Skeletal muscle tissue (tissue), 4 donors: ENCODE data around the gene LRP1B. TPM values are rescaled to one million over a fixed set of nuclear protein-coding genes. Genes with fewer than 3 reads are reported as not detected.

Experiments used
- H3K27ac ChIP-seq: one replicate; pipeline ENCODE4 v1.7.0; 2013; ENCODE audit warnings: mild to moderate bottlenecking, low read depth, low read length, inconsistent platforms
- H3K27me3 ChIP-seq, 3 donors: one replicate each; pipeline ENCODE4 v1.7.0; 2013; ENCODE audit warnings: low read length in 3 of 3; ENCODE audit not compliant: control insufficient read depth in 3 of 3, insufficient read depth in 3 of 3
- H3K36me3 ChIP-seq, 3 donors: one replicate each; pipeline ENCODE4 v1.7.0; 2013; ENCODE audit warnings: low read length in 3 of 3; ENCODE audit not compliant: control insufficient read depth in 3 of 3, insufficient read depth in 3 of 3
- H3K4me1 ChIP-seq, 3 donors: one replicate each; pipeline ENCODE4 v1.7.0; 2013; ENCODE audit warnings: low read length in 3 of 3, mild to moderate bottlenecking in 3 of 3; ENCODE audit not compliant: control insufficient read depth in 3 of 3, insufficient read depth in 3 of 3
- H3K4me3 ChIP-seq, 3 donors: one replicate each; pipeline ENCODE4 v1.7.0; 2013; ENCODE audit warnings: low read length in 3 of 3
- H3K9ac ChIP-seq, 3 donors: one replicate each; pipeline ENCODE4 v1.7.0; 2013; ENCODE audit warnings: low read length in 3 of 3, mild to moderate bottlenecking in 3 of 3, moderate library complexity in 2 of 3, low read depth in 1 of 3
- H3K9me3 ChIP-seq, 3 donors: one replicate each; pipeline ENCODE4 v1.7.0; 2013; ENCODE audit warnings: low read length in 3 of 3; ENCODE audit not compliant: control insufficient read depth in 3 of 3
- total RNA-seq: library from RNA; depleted of rRNA; stranded (reverse); fragments of >200 nt; gene quantifications from one replicate; pipeline ENCODE4 v1.2.3, GENCODE V29; 2014
- donor health status: Osteomylitis.

The LRP1B gene
- total RNA-seq, 1 donor from 2014 or later = 2.6 TPM

GRCh38 chr2:141994066-141994465, 136.8 kb downstream of the LRP1B start:
- no peaks in the 10 kb centered on the region for H3K9me3 ChIP-seq
- no peak overlapping the region for H3K4me3 ChIP-seq
- no peaks in the 10 kb centered on the region for H3K4me1 ChIP-seq
- no peak overlapping the region for H3K27ac ChIP-seq
- no peaks in the 10 kb centered on the region for H3K27me3 ChIP-seq
- no peaks in the 10 kb centered on the region for H3K36me3 ChIP-seq
- H3K9ac ChIP-seq = no peak overlapping the region

GRCh38 chr2:141992695-141993094, 138.1 kb downstream of the LRP1B start:
- Histone ChIP-seq H3K9me3 (no peaks in the 10 kb centered on the region), H3K4me3 (no peak overlapping the region), H3K27ac (no peak overlapping the region), H3K27me3 (no peaks in the 10 kb centered on the region), H3K4me1 (no peaks in the 10 kb centered on the region), H3K9ac (no peak overlapping the region), H3K36me3 (no peaks in the 10 kb centered on the region)

- no peaks in the 10 kb centered on the region for H3K27me3 ChIP-seq
- no peaks in the 10 kb centered on the region for H3K9me3 ChIP-seq
- no peak overlapping the region for H3K4me3 ChIP-seq
- H3K9ac ChIP-seq = no peak overlapping the region
- H3K4me1 ChIP-seq = no peaks in the 10 kb centered on the region
- H3K36me3 ChIP-seq = no peaks in the 10 kb centered on the region
- H3K27ac ChIP-seq = no peak overlapping the region
Measured at GRCh38 chr2:141968433-141968832, 162.4 kb downstream of the LRP1B start.

- H3K4me1 ChIP-seq = no peaks in the 10 kb centered on the region
- H3K9ac ChIP-seq = no peak overlapping the region
- no peak overlapping the region for H3K4me3 ChIP-seq
- H3K27ac ChIP-seq = no peak overlapping the region
- H3K36me3 ChIP-seq = no peaks in the 10 kb centered on the region
- H3K9me3 ChIP-seq = no peaks in the 10 kb centered on the region
- H3K27me3 ChIP-seq = no peaks in the 10 kb centered on the region
Measured at GRCh38 chr2:141967980-141968379, 162.8 kb downstream of the LRP1B start.

GRCh38 chr2:141967503-141967902, 163.3 kb downstream of the LRP1B start:
- H3K36me3 ChIP-seq = no peaks in the 10 kb centered on the region
- H3K9ac ChIP-seq = no peak overlapping the region
- no peaks in the 10 kb centered on the region for H3K9me3 ChIP-seq

GRCh38 chr2:141959941-141960340, 170.9 kb downstream of the LRP1B start:
- Histone ChIP-seq H3K27ac (no peak overlapping the region), H3K4me1 (no peaks in the 10 kb centered on the region), H3K9ac (no peak overlapping the region), H3K9me3 (no peaks in the 10 kb centered on the region), H3K4me3 (no peak overlapping the region), H3K27me3 (no peaks in the 10 kb centered on the region), H3K36me3 (no peaks in the 10 kb centered on the region)

More at GRCh38 chr2:141967503-141967902, 163.3 kb downstream of the LRP1B start:
- Histone ChIP-seq H3K4me1 (no peaks in the 10 kb centered on the region), H3K4me3 (no peak overlapping the region), H3K27me3 (no peaks in the 10 kb centered on the region), H3K27ac (no peak overlapping the region)

GRCh38 chr2:141959016-141959415, 171.8 kb downstream of the LRP1B start:
- Histone ChIP-seq H3K9me3 (no peaks in the 10 kb centered on the region), H3K27me3 (no peaks in the 10 kb centered on the region), H3K4me3 (no peak overlapping the region), H3K36me3 (no peaks in the 10 kb centered on the region), H3K4me1 (no peaks in the 10 kb centered on the region), H3K27ac (no peak overlapping the region), H3K9ac (no peak overlapping the region)

- H3K9me3 ChIP-seq = no peaks in the 10 kb centered on the region
- H3K4me3 ChIP-seq = no peak overlapping the region
- H3K4me1 ChIP-seq = no peaks in the 10 kb centered on the region
- no peak overlapping the region for H3K27ac ChIP-seq
- no peaks in the 10 kb centered on the region for H3K36me3 ChIP-seq
- no peak overlapping the region for H3K9ac ChIP-seq
- H3K27me3 ChIP-seq = no peaks in the 10 kb centered on the region
Measured at GRCh38 chr2:141957827-141958450, 172.9 kb downstream of the LRP1B start.

- H3K4me3 ChIP-seq = no peak overlapping the region
Measured at GRCh38 chr2:141957321-141957720, 173.5 kb downstream of the LRP1B start.

GRCh38 chr2:141947396-141948114, 183.3 kb downstream of the LRP1B start:
- no peak overlapping the region for H3K4me3 ChIP-seq
- no peak overlapping the region for H3K9ac ChIP-seq
- no peaks in the 10 kb centered on the region for H3K36me3 ChIP-seq
- no peaks in the 10 kb centered on the region for H3K9me3 ChIP-seq
- H3K4me1 ChIP-seq = no peaks in the 10 kb centered on the region
- H3K27me3 ChIP-seq = no peaks in the 10 kb centered on the region
- H3K27ac ChIP-seq = no peak overlapping the region

More at GRCh38 chr2:141957321-141957720, 173.5 kb downstream of the LRP1B start:
- no peak overlapping the region for H3K27ac ChIP-seq
- no peaks in the 10 kb centered on the region for H3K27me3 ChIP-seq
- H3K36me3 ChIP-seq = no peaks in the 10 kb centered on the region
- no peak overlapping the region for H3K9ac ChIP-seq
- no peaks in the 10 kb centered on the region for H3K4me1 ChIP-seq
- no peaks in the 10 kb centered on the region for H3K9me3 ChIP-seq
